K562 (cell line): ENCODE measurements around the gene USP20. TPM values are rescaled to one million over a fixed set of nuclear protein-coding genes. Genes with fewer than 3 reads are reported as not detected.
A peak's percentile ranks its signal among the peaks of the same experiment; 100 is the strongest.

Experiments
- COPS2 ChIP-seq: fragments of 450-650 bp; conservative IDR thresholded peaks from 2 replicates; pipeline ENCODE4 v1.6.1; 2016; ENCODE audit warnings: mild to moderate bottlenecking, moderate library complexity
- DLX4 ChIP-seq: fragments of 250-450 bp; sonication (Bioruptor Pico); IDR thresholded peaks from 2 replicates; pipeline ENCODE4 v1.6.1; 2021; ENCODE audit warnings: mild to moderate bottlenecking
- ELF2 ChIP-seq: fragments of 250-450 bp; sonication (Bioruptor Pico); IDR thresholded peaks from 2 replicates; pipeline ENCODE4 v1.5.0; 2021; ENCODE audit warnings: mild to moderate bottlenecking
- ETV1 ChIP-seq: fragments of 450-650 bp; conservative IDR thresholded peaks from 2 replicates; pipeline ENCODE4 v1.6.1; 2016; ENCODE audit warnings: missing genetic modification characterization, control low read depth, low read depth, missing compliant biosample characterization
- FIP1L1 ChIP-seq: fragments of 200-400 bp; formaldehyde crosslinking; IDR thresholded peaks from 2 replicates; pipeline ENCODE4 v1.6.1; 2018; ENCODE audit warnings: mild to moderate bottlenecking, low read depth, low read length; ENCODE audit not compliant: poor library complexity, severe bottlenecking
- GATA2 ChIP-seq: sonication (generic); formaldehyde crosslinking; IDR thresholded peaks from 2 replicates; pipeline ENCODE4 v1.4.0; 2020; ENCODE audit warnings: mild to moderate bottlenecking, missing genetic modification reagents
- JUNB ChIP-seq: fragments of 450-650 bp; formaldehyde crosslinking; conservative IDR thresholded peaks from 2 replicates; pipeline ENCODE4 v1.4.0; 2020; ENCODE audit warnings: mild to moderate bottlenecking
- JUND ChIP-seq, 2 experiments: IDR thresholded peaks; 2 replicates in 1 of 2; 3 replicates in 1 of 2; pipeline ENCODE4 v1.6.1; 2011; ENCODE audit warnings: borderline replicate concordance in 2 of 2, low read depth in 2 of 2, low read length in 2 of 2, improper control_type of control experiment in 1 of 2, missing biosample characterization in 1 of 2, missing genetic modification characterization in 1 of 2, missing genetic modification reagents in 1 of 2
- KDM2B ChIP-seq: fragments of 250-450 bp; sonication (Bioruptor Pico); IDR thresholded peaks from 2 replicates; pipeline ENCODE4 v1.8.0; 2021; ENCODE audit warnings: mild to moderate bottlenecking, moderate library complexity
- NFIX ChIP-seq: fragments of 250-450 bp; sonication (Bioruptor Pico); IDR thresholded peaks from 2 replicates; pipeline ENCODE4 v1.4.0; 2020; ENCODE audit warnings: low read depth, mild to moderate bottlenecking, moderate library complexity
- PHB ChIP-seq: fragments of 250-450 bp; sonication (Bioruptor Pico); IDR thresholded peaks from 2 replicates; pipeline ENCODE4 v1.5.0; 2021
- RAD21 ChIP-seq, 2 experiments: fragments of 250-450 bp in 1 of 2; fragments of 450-650 bp in 1 of 2; sonication (Bioruptor Pico) in 1 of 2; formaldehyde crosslinking in 1 of 2; IDR thresholded peaks in 1 of 2; conservative IDR thresholded peaks in 1 of 2; 2 replicates each; pipeline versions ENCODE4 v1.4.0 to v1.8.0; 2020 to 2022; ENCODE audit warnings: mild to moderate bottlenecking in 2 of 2, moderate library complexity in 1 of 2
- RBM14 ChIP-seq: fragments of 200-400 bp; formaldehyde crosslinking; IDR thresholded peaks from 2 replicates; pipeline ENCODE4 v1.6.1; 2018; ENCODE audit warnings: low read depth, mild to moderate bottlenecking, low read length, moderate library complexity, borderline replicate concordance; ENCODE audit not compliant: insufficient read depth
- RBM22 ChIP-seq: fragments of 200-400 bp; formaldehyde crosslinking; IDR thresholded peaks from 2 replicates; pipeline ENCODE4 v1.6.1; 2018; ENCODE audit warnings: low read length, low read depth; ENCODE audit not compliant: poor library complexity, severe bottlenecking
- SIN3A ChIP-seq, 2 experiments: fragments of 150-350 bp in 1 of 2; IDR thresholded peaks; 2 replicates each; pipeline ENCODE4 v1.6.1; 2011 to 2016; ENCODE audit warnings: borderline replicate concordance in 2 of 2, low read depth in 2 of 2, low read length in 2 of 2, mild to moderate bottlenecking in 2 of 2, moderate library complexity in 2 of 2; ENCODE audit not compliant: control insufficient read depth in 1 of 2
- SREBF1 ChIP-seq: fragments of 150-350 bp; IDR thresholded peaks from 2 replicates; pipeline ENCODE4 v1.6.1; 2014; ENCODE audit warnings: antibody characterized with exemption, low read depth, low read length, borderline replicate concordance
- TBP ChIP-seq: optimal IDR thresholded peaks from 2 replicates; pipeline ENCODE3; 2011; ENCODE audit warnings: low read depth, low read length, improper control_type of control experiment
- ZFP1 ChIP-seq: fragments of 450-650 bp; formaldehyde crosslinking; IDR thresholded peaks from 2 replicates; pipeline ENCODE4 v1.4.0; 2020; ENCODE audit warnings: mild to moderate bottlenecking, mixed read lengths
- ZFP36 ChIP-seq: fragments of 150-350 bp; IDR thresholded peaks from 2 replicates; pipeline ENCODE4 v1.6.1; 2018; ENCODE audit warnings: low read length, low read depth; ENCODE audit not compliant: partially characterized antibody
- ZNF431 ChIP-seq: sonication (generic); formaldehyde crosslinking; IDR thresholded peaks from 2 replicates; pipeline ENCODE4 v1.8.0; 2022; ENCODE audit warnings: mild to moderate bottlenecking, missing genetic modification reagents
- ZNF583 ChIP-seq: fragments of 250-450 bp; sonication (Bioruptor Pico); IDR thresholded peaks from 2 replicates; pipeline ENCODE4 v1.4.0; 2020
- polyA plus RNA-seq, 8 experiments: library from polyadenylated mRNA; depleted of rRNA in 4 of 8; stranded (reverse) in 5 of 8; unstranded in 3 of 8; fragments of >200 nt; fragmentation: Nextera tagmentation in 2 of 8; fragmentation: Illumina TruSeq in 1 of 8; extraction: Ambion mirVana in 2 of 8; extraction: Trizol in 1 of 8; gene quantifications; 2 replicates each; pipeline versions ENCODE4 v1.2.1 to v1.2.3, GENCODE V29; 2011 to 2014; ENCODE audit warnings: inconsistent platforms in 1 of 8, missing spikeins in 1 of 8
- total RNA-seq, 7 experiments: library from RNA; depleted of rRNA in 6 of 7; stranded (reverse); fragments of >200 nt in 6 of 7; fragmentation: Illumina TruSeq in 2 of 7; extraction: Trizol in 2 of 7; gene quantifications; 2 replicates each; pipeline versions ENCODE4 v1.2.1 to v1.2.3, GENCODE V29; 2011 to 2021; ENCODE audit warnings: low replicate concordance in 1 of 7
- TF ChIP-seq, protein P1 (sequence below), 3 experiments: IDR thresholded peaks in 2 of 3; conservative IDR thresholded peaks in 1 of 3; 2 replicates each; pipeline ENCODE4 v1.5.1; 2011 to 2012; ENCODE audit warnings: low read length in 3 of 3, mild to moderate bottlenecking in 3 of 3, control low read depth in 2 of 3, improper control_type of control experiment in 1 of 3, inconsistent platforms in 1 of 3, low read depth in 1 of 3, mixed read lengths in 1 of 3, moderate library complexity in 1 of 3; ENCODE audit not compliant: insufficient read depth in 2 of 3
- TF ChIP-seq, protein P2 (sequence below): sonication (generic); formaldehyde crosslinking; IDR thresholded peaks from 2 replicates; pipeline ENCODE4 v1.8.1; 2023; ENCODE audit warnings: mild to moderate bottlenecking, missing genetic modification reagents

The USP20 gene
- total and polyA plus RNA-seq, 9 of the 15 experiments (the other 6 are each of a cell fraction or from before 2014, with no cell fraction given): 1.9 to 136 (median 49.1) TPM

DNA sequence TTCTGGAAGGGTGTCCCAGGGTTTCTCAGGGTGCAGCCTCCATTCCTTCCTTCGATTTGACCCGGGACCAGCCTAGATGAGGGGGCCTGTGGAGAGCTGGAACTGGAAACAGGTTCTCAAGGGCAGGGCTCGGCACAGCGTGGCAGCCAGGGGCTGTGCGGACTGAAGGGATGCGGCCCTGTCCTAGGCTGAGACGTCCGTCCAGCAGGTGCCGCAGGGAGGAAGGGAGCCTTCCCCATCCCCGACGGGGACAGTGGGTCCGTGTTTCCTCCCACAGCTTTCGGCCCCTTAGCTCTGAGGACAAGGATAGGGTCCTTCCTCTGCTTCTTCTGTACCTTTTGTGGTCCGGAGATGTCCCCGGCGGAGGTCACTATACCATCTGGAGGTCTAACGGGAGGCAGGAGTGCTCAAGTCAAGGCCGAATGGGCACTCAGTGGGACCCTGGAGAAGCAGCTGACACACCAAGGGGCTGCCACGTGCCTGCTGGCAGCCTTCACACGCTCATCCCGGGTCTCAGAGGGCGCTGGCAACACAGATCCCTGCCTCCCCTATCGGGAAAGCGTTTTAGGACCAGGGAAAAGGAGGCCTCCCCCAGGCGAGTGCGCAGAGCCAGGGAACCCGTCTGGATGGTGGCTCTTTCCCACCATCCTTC is 49.9 kb downstream of the USP20 start (continued):
- TF ChIP-seq FIP1L1 (no peak), KDM2B (CRISPR knock-in tag) (no peak), PHB (CRISPR knock-in tag) (no peak), SIN3A (IDR thresholded peaks at IDR 0.05; ENCODE audit: borderline replicate concordance in 2 of 2, control insufficient read depth in 1 of 2, low read depth in 2 of 2, low read length in 2 of 2) (peak in 1 of 2 experiments; percentile 10; a peak in 1 of 4 replicates), RAD21 (CRISPR knock-in tag; conservative IDR thresholded peaks at IDR 0.05 in 1 of 2, IDR thresholded peaks at IDR 0.05 in 1 of 2) (peak; percentile 45 to 68), RBM14 (0 out of 2 replicates have a peak, but pooled peaks have one; percentile 57), JUNB (CRISPR knock-in tag) (peak; percentile 60; the same call in 1 of the 2 replicates), DLX4 (CRISPR knock-in tag) (no peak), ZNF431 (CRISPR knock-in tag) (no peak), SREBF1 (no peak), TBP (peak; percentile 51), GATA2 (CRISPR knock-in tag) (no peak), ZNF583 (CRISPR knock-in tag) (no peak), RBM22 (no peak), ETV1 (tag) (peak; percentile 68), ELF2 (CRISPR knock-in tag) (no peak), NFIX (CRISPR knock-in tag) (no peak), COPS2 (no peak), JUND (IDR thresholded peaks at IDR 0.05; ENCODE audit: borderline replicate concordance, low read depth, low read length) (peak; percentile 55; the same call in 1 of the 2 replicates), JUND (tag; IDR thresholded peaks at IDR 0.05; ENCODE audit: borderline replicate concordance, low read depth, low read length) (no peak), ZFP1 (CRISPR knock-in tag) (0 out of 2 replicates have a peak, but pooled peaks have one; percentile 37), ZFP36 (no peak)
- TF ChIP-seq, protein P1, sequence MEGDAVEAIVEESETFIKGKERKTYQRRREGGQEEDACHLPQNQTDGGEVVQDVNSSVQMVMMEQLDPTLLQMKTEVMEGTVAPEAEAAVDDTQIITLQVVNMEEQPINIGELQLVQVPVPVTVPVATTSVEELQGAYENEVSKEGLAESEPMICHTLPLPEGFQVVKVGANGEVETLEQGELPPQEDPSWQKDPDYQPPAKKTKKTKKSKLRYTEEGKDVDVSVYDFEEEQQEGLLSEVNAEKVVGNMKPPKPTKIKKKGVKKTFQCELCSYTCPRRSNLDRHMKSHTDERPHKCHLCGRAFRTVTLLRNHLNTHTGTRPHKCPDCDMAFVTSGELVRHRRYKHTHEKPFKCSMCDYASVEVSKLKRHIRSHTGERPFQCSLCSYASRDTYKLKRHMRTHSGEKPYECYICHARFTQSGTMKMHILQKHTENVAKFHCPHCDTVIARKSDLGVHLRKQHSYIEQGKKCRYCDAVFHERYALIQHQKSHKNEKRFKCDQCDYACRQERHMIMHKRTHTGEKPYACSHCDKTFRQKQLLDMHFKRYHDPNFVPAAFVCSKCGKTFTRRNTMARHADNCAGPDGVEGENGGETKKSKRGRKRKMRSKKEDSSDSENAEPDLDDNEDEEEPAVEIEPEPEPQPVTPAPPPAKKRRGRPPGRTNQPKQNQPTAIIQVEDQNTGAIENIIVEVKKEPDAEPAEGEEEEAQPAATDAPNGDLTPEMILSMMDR (IDR thresholded peaks at IDR 0.05 in 2 of 3, conservative IDR thresholded peaks at IDR 0.05 in 1 of 3; ENCODE audit: insufficient read depth in 2 of 3, low read depth in 1 of 3, low read length in 3 of 3): peak; percentile 70 to 87 (median 77)
- TF ChIP-seq, protein P2, sequence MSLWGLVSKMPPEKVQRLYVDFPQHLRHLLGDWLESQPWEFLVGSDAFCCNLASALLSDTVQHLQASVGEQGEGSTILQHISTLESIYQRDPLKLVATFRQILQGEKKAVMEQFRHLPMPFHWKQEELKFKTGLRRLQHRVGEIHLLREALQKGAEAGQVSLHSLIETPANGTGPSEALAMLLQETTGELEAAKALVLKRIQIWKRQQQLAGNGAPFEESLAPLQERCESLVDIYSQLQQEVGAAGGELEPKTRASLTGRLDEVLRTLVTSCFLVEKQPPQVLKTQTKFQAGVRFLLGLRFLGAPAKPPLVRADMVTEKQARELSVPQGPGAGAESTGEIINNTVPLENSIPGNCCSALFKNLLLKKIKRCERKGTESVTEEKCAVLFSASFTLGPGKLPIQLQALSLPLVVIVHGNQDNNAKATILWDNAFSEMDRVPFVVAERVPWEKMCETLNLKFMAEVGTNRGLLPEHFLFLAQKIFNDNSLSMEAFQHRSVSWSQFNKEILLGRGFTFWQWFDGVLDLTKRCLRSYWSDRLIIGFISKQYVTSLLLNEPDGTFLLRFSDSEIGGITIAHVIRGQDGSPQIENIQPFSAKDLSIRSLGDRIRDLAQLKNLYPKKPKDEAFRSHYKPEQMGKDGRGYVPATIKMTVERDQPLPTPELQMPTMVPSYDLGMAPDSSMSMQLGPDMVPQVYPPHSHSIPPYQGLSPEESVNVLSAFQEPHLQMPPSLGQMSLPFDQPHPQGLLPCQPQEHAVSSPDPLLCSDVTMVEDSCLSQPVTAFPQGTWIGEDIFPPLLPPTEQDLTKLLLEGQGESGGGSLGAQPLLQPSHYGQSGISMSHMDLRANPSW: no peak
